A673 (cell line): ENCODE measurements around the gene XKR7. TPM values are rescaled to one million over a fixed set of nuclear protein-coding genes. Genes with fewer than 3 reads are reported as not detected.

Source experiments
- BruUV-seq: library from RNA; stranded (reverse); fragments of 400-500 nt; replicated peaks from 2 replicates; lab custom pipeline; 2021; lab: Mats Ljungman, UMichigan
- CTCF ChIA-PET: fragments of 300-600 bp; sonication (Branson Sonifier 250); formaldehyde crosslinking; loops from one replicate; lab custom pipeline; 2022; ENCODE audit warnings: antibody characterized with exemption; lab: Charles Lee
- POLR2A ChIA-PET: fragments of 300-600 bp; sonication (Branson Sonifier 250); formaldehyde crosslinking; loops from one replicate; lab custom pipeline; 2022; ENCODE audit warnings: antibody characterized with exemption; ENCODE audit not compliant: low non-redundant PET; lab: Charles Lee
- DNase-seq: peaks from one replicate; pipeline ENCODE4 v3.0.0-alpha.2; 2015; ENCODE audit warnings: low spot score
- H3K27ac ChIP-seq: fragments of 200-600 bp; sonication (generic); 2 replicates; pipeline ENCODE4 v1.5.1; 2016; ENCODE audit warnings: mixed run types, low read depth, mild to moderate bottlenecking, mixed read lengths, antibody characterized with exemption, low read length; ENCODE audit not compliant: poor library complexity, severe bottlenecking
- H3K27me3 ChIP-seq: fragments of 200-600 bp; sonication (generic); replicated peaks from 2 replicates; pipeline ENCODE4 v1.6.1; 2017; ENCODE audit warnings: mixed run types, low read depth, mild to moderate bottlenecking, mixed read lengths, antibody characterized with exemption, low read length; ENCODE audit not compliant: insufficient read depth, poor library complexity
- H3K36me3 ChIP-seq: fragments of 200-600 bp; sonication (generic); 2 replicates; pipeline ENCODE4 v1.6.1; 2016; ENCODE audit warnings: mixed run types, mild to moderate bottlenecking, mixed read lengths, antibody characterized with exemption, low read length; ENCODE audit not compliant: insufficient read depth, poor library complexity, severe bottlenecking
- H3K4me1 ChIP-seq: fragments of 200-600 bp; sonication (generic); 2 replicates; pipeline ENCODE4 v1.6.1; 2017; ENCODE audit warnings: mixed run types, mild to moderate bottlenecking, mixed read lengths, antibody characterized with exemption, low read length; ENCODE audit not compliant: insufficient read depth, poor library complexity, severe bottlenecking
- H3K4me3 ChIP-seq: fragments of 200-600 bp; sonication (generic); 2 replicates; pipeline ENCODE4 v1.5.1; 2016; ENCODE audit warnings: low read depth, mixed run types, mild to moderate bottlenecking, mixed read lengths, low read length; ENCODE audit not compliant: poor library complexity, severe bottlenecking
- H3K9me3 ChIP-seq: fragments of 200-600 bp; sonication (generic); 2 replicates; pipeline ENCODE4 v1.6.1; 2016; ENCODE audit warnings: mixed run types, low read depth, mild to moderate bottlenecking, mixed read lengths, antibody characterized with exemption, low read length; ENCODE audit not compliant: poor library complexity, severe bottlenecking
- EZH2 ChIP-seq: fragments of 200-600 bp; sonication (generic); IDR thresholded peaks from 2 replicates; pipeline ENCODE4 v1.6.1; 2017; ENCODE audit warnings: borderline replicate concordance, low read depth, mild to moderate bottlenecking, mixed read lengths, antibody characterized with exemption, low read length; ENCODE audit not compliant: poor library complexity, severe bottlenecking
- intact Hi-C: fragments of 100-400 bp; cut with micrococcal nuclease; formaldehyde crosslinking; loops from one replicate; pipeline ENCODE4 v1.10.0; 2022; ENCODE audit not compliant: unreplicated experiment
- total RNA-seq: library from RNA; stranded (reverse); gene quantifications from 2 replicates; pipeline ENCODE4 v1.2.3, GENCODE V29; 2021
- TF ChIP-seq, protein P1 (sequence below): fragments of 300-800, 200-600 bp; sonication (generic); conservative IDR thresholded peaks from 2 replicates; pipeline ENCODE4 v1.5.1; 2017; ENCODE audit warnings: low read depth, mild to moderate bottlenecking, antibody characterized with exemption, low read length, moderate library complexity, mixed read lengths

XKR7 gene
- total RNA-seq, 1 experiment from 2014 or later = not detected

DNA sequence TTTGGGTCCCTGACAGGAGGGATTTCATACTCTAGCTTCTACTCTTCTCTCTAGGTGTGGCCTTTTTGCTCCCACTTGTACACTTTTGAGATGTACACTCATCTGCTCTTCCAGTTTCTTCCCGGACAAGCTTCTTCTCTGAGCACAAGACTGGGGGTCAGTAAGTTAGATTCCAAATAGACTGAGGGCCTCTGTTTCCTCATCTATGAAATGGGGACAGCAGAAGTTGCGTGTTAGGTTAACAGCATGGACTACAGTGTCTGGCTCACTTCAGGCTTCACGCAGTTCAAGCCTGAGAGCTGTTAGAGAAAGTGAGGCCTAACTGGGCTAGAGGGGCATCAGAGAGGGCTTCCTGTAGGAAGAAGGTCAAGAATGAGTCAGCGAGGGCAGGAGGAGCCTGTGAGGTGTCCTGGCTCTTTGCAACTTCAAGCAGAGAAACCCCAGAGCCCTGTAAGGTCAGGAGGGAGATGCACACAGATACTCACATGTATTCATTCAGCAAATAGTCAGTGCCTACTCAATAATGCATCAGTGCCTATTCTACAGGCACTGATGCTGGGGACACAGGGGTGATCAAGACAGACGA lies 20.6 kb downstream of the XKR7 start:
- intact Hi-C loops = no loop called here
- DNase-seq = no peak
- no TSS peak for BruUV-seq
- no peak for TF ChIP-seq EZH2
- TF ChIP-seq, protein P1, sequence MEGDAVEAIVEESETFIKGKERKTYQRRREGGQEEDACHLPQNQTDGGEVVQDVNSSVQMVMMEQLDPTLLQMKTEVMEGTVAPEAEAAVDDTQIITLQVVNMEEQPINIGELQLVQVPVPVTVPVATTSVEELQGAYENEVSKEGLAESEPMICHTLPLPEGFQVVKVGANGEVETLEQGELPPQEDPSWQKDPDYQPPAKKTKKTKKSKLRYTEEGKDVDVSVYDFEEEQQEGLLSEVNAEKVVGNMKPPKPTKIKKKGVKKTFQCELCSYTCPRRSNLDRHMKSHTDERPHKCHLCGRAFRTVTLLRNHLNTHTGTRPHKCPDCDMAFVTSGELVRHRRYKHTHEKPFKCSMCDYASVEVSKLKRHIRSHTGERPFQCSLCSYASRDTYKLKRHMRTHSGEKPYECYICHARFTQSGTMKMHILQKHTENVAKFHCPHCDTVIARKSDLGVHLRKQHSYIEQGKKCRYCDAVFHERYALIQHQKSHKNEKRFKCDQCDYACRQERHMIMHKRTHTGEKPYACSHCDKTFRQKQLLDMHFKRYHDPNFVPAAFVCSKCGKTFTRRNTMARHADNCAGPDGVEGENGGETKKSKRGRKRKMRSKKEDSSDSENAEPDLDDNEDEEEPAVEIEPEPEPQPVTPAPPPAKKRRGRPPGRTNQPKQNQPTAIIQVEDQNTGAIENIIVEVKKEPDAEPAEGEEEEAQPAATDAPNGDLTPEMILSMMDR = no peak
- H3K4me1 ChIP-seq = no peaks in the 10 kb centered on the region
- CTCF ChIA-PET = no interaction called here
- no peaks in the 10 kb centered on the region for H3K36me3 ChIP-seq
- H3K27ac ChIP-seq = no peak overlapping the region
- H3K27me3 ChIP-seq = peaks cover 10% of the 10 kb centered on the region
- H3K9me3 ChIP-seq = no peaks in the 10 kb centered on the region
- no peak overlapping the region for H3K4me3 ChIP-seq
- POLR2A ChIA-PET = no interaction called here

DNA sequence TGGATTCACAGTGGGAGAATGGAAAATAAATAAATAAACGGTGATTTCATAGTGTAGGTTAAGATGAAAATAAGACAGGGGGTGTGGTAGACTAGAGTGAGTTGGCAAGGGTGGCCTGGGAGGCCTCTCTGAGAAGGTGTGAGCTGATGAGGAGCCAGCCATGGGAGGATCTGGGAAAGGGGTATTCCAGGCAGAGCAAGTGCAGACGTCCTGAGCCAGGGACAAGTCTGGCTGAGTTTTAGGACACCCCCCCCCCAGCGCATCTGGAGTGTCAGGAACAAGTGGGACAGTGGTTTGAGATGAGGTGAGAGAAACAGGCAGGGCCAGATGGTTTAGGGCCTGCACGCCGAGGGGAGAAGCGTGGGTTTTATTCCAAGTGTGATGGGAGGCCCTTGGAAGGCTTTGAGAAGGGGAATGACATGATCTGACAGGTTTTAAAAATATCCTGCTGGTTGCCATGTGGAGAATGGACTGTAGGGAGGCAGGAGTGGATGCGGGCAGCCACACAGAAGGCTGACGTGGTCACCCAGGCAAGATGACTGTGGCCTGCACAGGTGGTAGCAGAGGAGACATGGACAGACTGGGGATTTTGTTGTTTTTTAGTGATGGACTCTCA lies 21.2 kb downstream of the XKR7 start:
- Histone ChIP-seq H3K27ac (no peak overlapping the region), H3K4me3 (no peak overlapping the region), H3K36me3 (no peaks in the 10 kb centered on the region), H3K27me3 (peaks cover 17% of the 10 kb centered on the region), H3K9me3 (no peaks in the 10 kb centered on the region), H3K4me1 (no peaks in the 10 kb centered on the region)
- ChIA-PET POLR2A (no interaction called here), CTCF (interaction anchor here (0.7 kb wide), 1 partner anchor 708 kb away, joined by 5 read pairs; no protein-coding TSS in a partner anchor)
- TF ChIP-seq EZH2 = no peak
- TF ChIP-seq, protein P1 = no peak
- DNase-seq = no peak
- no TSS peak for BruUV-seq
- intact Hi-C loops = no loop called here

DNA sequence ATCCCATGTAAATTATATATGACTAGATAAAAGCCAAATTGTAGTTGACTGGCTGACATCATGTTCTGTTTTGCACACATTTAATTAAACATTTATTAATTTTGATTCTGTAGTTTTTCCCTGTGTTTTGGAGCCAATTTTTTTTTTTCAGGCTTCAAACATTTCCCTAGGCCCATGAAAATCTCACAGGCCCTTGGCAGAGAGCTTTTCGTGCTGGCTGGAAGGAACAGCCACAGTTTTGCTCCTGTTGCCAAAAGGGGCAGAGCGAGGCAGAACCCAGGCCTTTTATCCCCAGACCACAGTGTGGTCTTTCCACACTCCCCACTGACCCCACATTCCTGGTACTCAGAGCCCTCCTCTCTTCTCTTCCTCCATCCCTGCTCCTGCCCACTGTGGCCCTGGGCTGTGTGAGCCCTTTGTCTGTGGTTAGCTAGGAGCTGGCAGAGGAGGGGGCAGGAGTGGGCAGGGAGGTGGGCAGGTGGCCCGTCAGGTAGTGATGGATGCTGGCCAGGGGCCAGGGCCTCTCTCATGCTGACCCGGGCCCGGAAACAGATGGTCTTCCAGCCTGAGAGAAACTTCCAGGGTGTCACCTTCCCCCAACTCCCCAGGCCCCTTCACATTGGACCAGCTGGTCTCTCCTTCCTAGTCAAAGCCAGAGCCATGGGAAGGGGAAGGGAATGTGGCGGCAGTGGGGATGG lies 22.8 kb downstream of the XKR7 start:
- POLR2A ChIA-PET = no interaction called here
- no TSS peak for BruUV-seq
- Histone ChIP-seq H3K27ac (no peak overlapping the region), H3K36me3 (no peaks in the 10 kb centered on the region), H3K27me3 (peaks cover 33% of the 10 kb centered on the region), H3K4me1 (no peaks in the 10 kb centered on the region), H3K4me3 (no peak overlapping the region), H3K9me3 (no peaks in the 10 kb centered on the region)
- CTCF ChIA-PET = no interaction called here
- TF ChIP-seq, protein P1 = no peak
- no peak for TF ChIP-seq EZH2
- intact Hi-C loops = no loop called here
- no peak for DNase-seq
